NT2/D1 (cell line): ENCODE results near the gene TEKT3.

Experiments
- DNase-seq: peaks from one replicate; pipeline ENCODE4 v3.0.0-alpha.2; 2011; ENCODE audit warnings: low read depth, low spot score
- H3K27me3 ChIP-seq: 2 replicates; pipeline ENCODE4 v1.6.0; 2011; ENCODE audit warnings: mild to moderate bottlenecking; ENCODE audit not compliant: insufficient read length, insufficient read depth
- H3K36me3 ChIP-seq: 2 replicates; pipeline ENCODE4 v1.6.1; 2011; ENCODE audit warnings: mild to moderate bottlenecking, low read length, mixed read lengths; ENCODE audit not compliant: insufficient read depth, insufficient read length
- H3K4me1 ChIP-seq: 2 replicates; pipeline ENCODE4 v1.5.1; 2011; ENCODE audit not compliant: insufficient read depth, insufficient read length
- H3K4me3 ChIP-seq: 2 replicates; pipeline ENCODE4 v1.5.1; 2011; ENCODE audit warnings: low read depth; ENCODE audit not compliant: insufficient read length
- H3K9ac ChIP-seq: 2 replicates; pipeline ENCODE4 v1.6.0; 2011; ENCODE audit warnings: low read depth; ENCODE audit not compliant: insufficient read length
- H3K9me3 ChIP-seq: 2 replicates; pipeline ENCODE4 v1.5.1; 2011; ENCODE audit warnings: mild to moderate bottlenecking, low read length; ENCODE audit not compliant: insufficient read depth
- SUZ12 ChIP-seq: IDR thresholded peaks from 2 replicates; pipeline ENCODE4 v1.6.1; 2011; ENCODE audit not compliant: insufficient read length, insufficient read depth; ENCODE audit errors: extremely low read depth
- YY1 ChIP-seq: IDR thresholded peaks from 2 replicates; pipeline ENCODE4 v1.6.1; 2011; ENCODE audit not compliant: insufficient read length, insufficient read depth
- ZNF274 ChIP-seq: IDR thresholded peaks from 2 replicates; pipeline ENCODE4 v1.6.1; 2011; ENCODE audit warnings: mild to moderate bottlenecking, low read depth, low read length

TEKT3 gene

GRCh38 chr17:15380446-15380845 is 39.0 kb upstream of the TEKT3 start:
- no peaks in the 10 kb centered on the region for H3K36me3 ChIP-seq
- no peak overlapping the region for H3K9ac ChIP-seq
- TF ChIP-seq ZNF274 (no peak), SUZ12 (no peak), YY1 (no peak)
- no peaks in the 10 kb centered on the region for H3K9me3 ChIP-seq
- no peak overlapping the region for H3K4me3 ChIP-seq
- no peak for DNase-seq
- no peaks in the 10 kb centered on the region for H3K4me1 ChIP-seq
- no peaks in the 10 kb centered on the region for H3K27me3 ChIP-seq

DNA sequence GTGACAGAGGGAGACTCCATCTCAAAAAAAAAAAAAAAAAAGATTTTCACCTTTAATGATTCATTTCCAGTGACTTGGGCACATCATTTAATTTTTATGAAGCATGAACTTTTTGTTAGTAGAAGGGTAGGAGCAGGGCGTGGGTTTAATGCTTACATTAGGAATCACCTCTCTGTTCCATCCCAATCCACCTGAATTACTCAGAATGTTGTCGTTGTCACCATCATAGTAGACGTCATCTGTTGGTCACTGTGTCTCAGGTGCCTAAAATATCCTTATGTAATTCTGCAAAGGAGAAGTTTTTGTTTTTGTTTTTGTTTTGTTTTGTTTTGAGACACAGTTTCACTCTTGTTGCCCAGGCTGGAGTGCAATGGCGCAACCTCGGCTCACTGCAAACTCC is 38.3 kb upstream of the TEKT3 start:
- Histone ChIP-seq H3K4me1 (no peaks in the 10 kb centered on the region), H3K4me3 (no peak overlapping the region), H3K27me3 (no peaks in the 10 kb centered on the region), H3K9me3 (no peaks in the 10 kb centered on the region), H3K9ac (no peak overlapping the region), H3K36me3 (no peaks in the 10 kb centered on the region)
- no peak for DNase-seq
- TF ChIP-seq ZNF274 (no peak), SUZ12 (no peak), YY1 (no peak)

DNA sequence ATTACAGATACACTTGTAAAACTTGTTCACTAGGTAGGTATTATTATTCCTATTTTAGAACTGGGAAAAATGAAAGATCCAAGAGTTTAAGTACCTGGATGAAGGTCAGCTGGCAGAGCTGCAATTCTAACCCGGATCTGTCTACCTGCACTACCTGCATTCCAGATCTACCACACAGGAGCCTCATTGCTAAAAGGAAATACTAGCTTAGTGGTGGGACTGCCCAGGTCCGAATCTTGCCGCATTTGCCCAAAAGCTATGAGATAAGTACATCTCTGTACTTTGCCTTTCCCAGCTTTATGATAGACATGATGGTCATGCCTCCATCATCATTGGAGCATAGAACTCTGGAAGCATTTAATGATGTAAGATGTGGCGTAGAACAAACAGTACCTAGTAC is 36.8 kb upstream of the TEKT3 start:
- Histone ChIP-seq H3K9me3 (no peaks in the 10 kb centered on the region), H3K36me3 (no peaks in the 10 kb centered on the region), H3K4me3 (no peak overlapping the region), H3K27me3 (no peaks in the 10 kb centered on the region), H3K9ac (no peak overlapping the region), H3K4me1 (no peaks in the 10 kb centered on the region)
- no peak for DNase-seq
- TF ChIP-seq ZNF274 (no peak), SUZ12 (no peak), YY1 (no peak)

DNA sequence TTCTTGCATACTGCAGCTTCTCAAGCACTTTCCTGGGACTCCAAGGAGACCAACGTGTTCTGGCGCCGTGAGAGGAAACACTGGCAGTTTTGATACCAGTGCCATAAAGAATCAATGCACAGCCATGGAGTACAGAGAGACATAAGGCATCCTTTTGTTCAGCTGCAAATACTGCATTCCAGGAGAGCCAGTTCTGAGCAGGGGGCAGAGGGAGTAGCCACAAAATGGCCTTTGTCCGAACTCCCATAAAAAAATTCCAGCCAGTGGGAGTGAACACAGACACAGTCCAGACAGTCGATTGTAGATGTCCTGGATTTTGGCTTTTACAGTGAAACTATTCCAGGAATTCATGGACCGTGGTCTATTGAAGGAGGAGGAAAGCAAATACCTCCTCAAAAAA is 36.2 kb upstream of the TEKT3 start:
- H3K4me3 ChIP-seq, result no peak overlapping the region
- H3K9ac ChIP-seq, result no peak overlapping the region
- no peaks in the 10 kb centered on the region for H3K36me3 ChIP-seq

DNA sequence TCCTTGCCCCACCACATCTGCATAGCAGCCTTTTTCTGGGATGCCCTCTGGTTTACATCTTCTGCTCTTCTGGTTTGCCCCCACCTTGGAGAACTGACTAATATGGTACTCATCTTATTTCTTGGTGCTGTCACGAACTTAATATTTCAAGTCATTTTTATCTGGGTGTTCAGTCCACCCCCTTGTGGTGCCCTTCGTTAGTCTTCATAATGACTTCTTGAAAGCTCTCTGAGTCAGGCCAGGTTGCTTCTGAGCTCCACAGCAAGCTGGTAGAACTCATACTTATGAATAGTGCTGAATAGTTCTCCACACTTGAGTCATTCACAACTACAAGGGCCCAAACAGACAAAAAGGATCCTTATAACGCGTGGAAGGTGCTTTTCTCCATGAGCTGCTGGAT is 35.8 kb upstream of the TEKT3 start:
- TF ChIP-seq YY1 (no peak), SUZ12 (no peak), ZNF274 (no peak)

More for the DNA sequence above, 36.2 kb upstream of the TEKT3 start:
- Histone ChIP-seq H3K27me3 (no peaks in the 10 kb centered on the region), H3K4me1 (no peaks in the 10 kb centered on the region), H3K9me3 (no peaks in the 10 kb centered on the region)
- no peak for TF ChIP-seq YY1
- no peak for TF ChIP-seq ZNF274
- TF ChIP-seq SUZ12, result no peak
- DNase-seq, result no peak

DNA sequence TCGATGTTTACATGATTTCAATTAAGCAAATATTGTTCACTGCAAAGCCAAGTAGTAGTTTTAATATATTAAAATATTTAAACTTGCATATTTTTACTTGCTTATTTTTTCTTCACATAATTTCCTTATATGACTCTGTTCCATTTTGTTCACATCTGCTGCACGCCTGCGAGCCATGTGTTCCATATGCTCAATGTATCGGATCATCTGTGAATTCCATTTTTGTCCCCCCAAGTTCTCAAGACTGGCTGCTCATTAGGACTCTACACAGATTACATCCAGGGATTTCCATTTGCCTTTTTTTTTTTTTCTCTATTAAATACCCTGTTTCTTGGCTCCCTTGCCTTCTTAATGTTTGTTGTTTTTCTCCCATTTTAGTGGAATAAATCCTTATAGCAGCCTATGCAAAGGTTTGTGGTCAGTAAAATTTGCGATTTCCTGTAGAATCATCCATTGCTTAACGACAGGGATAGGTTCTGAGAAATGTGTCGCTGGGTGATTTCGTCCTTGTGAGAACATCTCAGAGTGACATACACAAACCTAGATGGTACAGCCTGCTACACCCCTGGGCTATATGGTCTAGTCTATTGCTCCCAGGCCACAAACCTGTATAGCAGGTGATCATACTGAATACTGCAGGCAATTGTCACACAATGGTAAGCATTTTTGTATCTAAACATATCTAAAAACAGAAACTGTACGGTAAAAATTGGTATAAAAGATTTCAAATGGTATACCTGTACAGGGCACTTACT is 30.2 kb upstream of the TEKT3 start:
- Histone ChIP-seq H3K36me3 (no peaks in the 10 kb centered on the region), H3K9me3 (peaks cover 3% of the 10 kb centered on the region; the same call in 1 of the 2 replicates), H3K4me1 (no peaks in the 10 kb centered on the region), H3K9ac (no peak overlapping the region), H3K4me3 (no peak overlapping the region), H3K27me3 (no peaks in the 10 kb centered on the region)
- no peak for TF ChIP-seq ZNF274
- TF ChIP-seq SUZ12, result no peak
- TF ChIP-seq YY1, result no peak
- no peak for DNase-seq

More for the DNA sequence above, 35.8 kb upstream of the TEKT3 start:
- H3K9ac ChIP-seq, result no peak overlapping the region
- DNase-seq, result no peak
- no peaks in the 10 kb centered on the region for H3K4me1 ChIP-seq
- no peaks in the 10 kb centered on the region for H3K9me3 ChIP-seq
- no peaks in the 10 kb centered on the region for H3K27me3 ChIP-seq
- no peaks in the 10 kb centered on the region for H3K36me3 ChIP-seq
- H3K4me3 ChIP-seq, result no peak overlapping the region

DNA sequence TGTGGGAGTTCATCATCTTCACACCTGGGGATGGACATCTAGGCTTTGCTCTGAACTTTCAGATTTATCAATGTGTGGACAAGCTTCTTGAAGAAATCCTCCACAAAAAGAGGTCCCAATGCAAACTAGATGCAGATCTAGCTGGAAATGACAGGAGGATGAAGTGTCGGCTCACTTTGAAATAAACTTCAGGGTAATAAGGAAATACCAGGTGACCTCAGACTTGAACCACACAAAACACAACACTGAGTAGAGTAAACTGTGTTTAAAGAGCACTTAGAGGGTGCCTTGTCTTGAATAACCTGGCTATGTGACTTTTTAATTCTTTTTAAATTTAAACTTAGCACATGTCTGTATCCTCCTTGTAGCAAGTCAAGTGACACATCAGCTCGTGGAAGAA is 27.2 kb upstream of the TEKT3 start:
- Histone ChIP-seq H3K36me3 (no peaks in the 10 kb centered on the region), H3K9me3 (peaks cover 12% of the 10 kb centered on the region; the same call in 1 of the 2 replicates), H3K9ac (no peak overlapping the region), H3K4me3 (no peak overlapping the region), H3K4me1 (no peaks in the 10 kb centered on the region), H3K27me3 (no peaks in the 10 kb centered on the region)
- no peak for DNase-seq
- TF ChIP-seq ZNF274 (no peak), YY1 (no peak), SUZ12 (no peak)
